Vagina (tissue), 2 donors: Measurements from ENCODE around the gene ZNF445. TPM values are rescaled to one million over a fixed set of nuclear protein-coding genes. Genes with fewer than 3 reads are reported as not detected.

Experiments
- DNase-seq, 2 donors: peaks; one replicate each; pipeline ENCODE4 v3.0.0-alpha.2; 2017; ENCODE audit errors: extremely low spot score in 2 of 2
- H3K27ac ChIP-seq: fragments of 200-600 bp; sonication (generic); one replicate; pipeline ENCODE4 v1.5.1; 2019
- H3K27me3 ChIP-seq: fragments of 200-600 bp; sonication (generic); one replicate; pipeline ENCODE4 v1.5.1; 2019
- H3K36me3 ChIP-seq, 2 donors: fragments of 200-600 bp; sonication (generic); one replicate each; pipeline ENCODE4 v1.5.1; 2017 to 2019
- H3K4me1 ChIP-seq: fragments of 200-600 bp; sonication (generic); one replicate; pipeline ENCODE4 v1.5.1; 2019
- H3K4me3 ChIP-seq, 2 donors: fragments of 200-600 bp; sonication (generic); 1 replicate in 1 of 2; 2 replicates in 1 of 2; pipeline ENCODE4 v1.5.1; 2016 to 2019
- H3K9me3 ChIP-seq: fragments of 200-600 bp; sonication (generic); one replicate; pipeline ENCODE4 v1.5.1; 2019
- POLR2A ChIP-seq, 2 donors: fragments of 450-650 bp; IDR thresholded peaks; one replicate each; pipeline ENCODE4 v1.6.1; 2017; ENCODE audit warnings: antibody characterized with exemption in 2 of 2, mild to moderate bottlenecking in 2 of 2, moderate library complexity in 2 of 2
- POLR2AphosphoS5 ChIP-seq, 2 donors: sonication (generic); formaldehyde crosslinking; IDR thresholded peaks; one replicate each; pipeline ENCODE4 v1.9.0; 2017; ENCODE audit warnings: antibody characterized with exemption in 2 of 2, mild to moderate bottlenecking in 2 of 2, low read depth in 1 of 2; ENCODE audit not compliant: insufficient read depth in 1 of 2
- intact Hi-C: fragments of 100-400 bp; cut with DNase I; formaldehyde crosslinking; loops from one replicate; pipeline ENCODE4 v1.15.1; 2023
- total RNA-seq: library from RNA; depleted of rRNA; stranded (reverse); fragments of >200 nt; gene quantifications from one replicate; pipeline ENCODE4 v1.2.3, GENCODE V29; 2016
- TF ChIP-seq, protein P1 (sequence below), 3 experiments: fragments of 450-650 bp in 2 of 3; fragments of 200-600 bp in 1 of 3; sonication (generic) in 1 of 3; IDR thresholded peaks; one replicate each; pipeline ENCODE4 v1.5.1; 2017 to 2019; ENCODE audit warnings: antibody characterized with exemption in 3 of 3, mild to moderate bottlenecking in 2 of 3, moderate library complexity in 2 of 3

Gene ZNF445
- total RNA-seq, 1 donor from 2014 or later = 8.8 TPM

DNA sequence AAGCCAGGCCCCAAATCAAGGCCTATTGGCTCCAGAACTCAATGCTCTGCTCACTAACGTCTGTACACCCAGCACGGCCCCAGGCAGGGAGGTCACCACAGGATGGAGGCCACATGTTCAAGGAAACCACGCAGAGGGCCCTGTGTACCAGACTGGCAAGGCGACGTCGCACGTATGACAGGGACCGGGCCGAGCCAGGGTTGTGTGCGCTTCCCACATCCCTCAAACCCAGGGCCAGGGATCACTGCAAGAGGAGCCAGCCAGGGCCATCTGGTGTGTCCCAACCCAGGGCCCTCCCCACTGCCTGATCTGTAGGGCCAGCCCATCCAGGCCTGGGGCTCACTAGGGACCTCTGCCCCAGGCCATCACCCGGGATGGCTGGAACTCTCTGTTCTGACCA lies 62.0 kb downstream of the ZNF445 start:
- TF ChIP-seq POLR2AphosphoS5 (IDR thresholded peaks at IDR 0.05; ENCODE audit: insufficient read depth in 1 of 2, low read depth in 1 of 2) = no peak
- TF ChIP-seq, protein P1, sequence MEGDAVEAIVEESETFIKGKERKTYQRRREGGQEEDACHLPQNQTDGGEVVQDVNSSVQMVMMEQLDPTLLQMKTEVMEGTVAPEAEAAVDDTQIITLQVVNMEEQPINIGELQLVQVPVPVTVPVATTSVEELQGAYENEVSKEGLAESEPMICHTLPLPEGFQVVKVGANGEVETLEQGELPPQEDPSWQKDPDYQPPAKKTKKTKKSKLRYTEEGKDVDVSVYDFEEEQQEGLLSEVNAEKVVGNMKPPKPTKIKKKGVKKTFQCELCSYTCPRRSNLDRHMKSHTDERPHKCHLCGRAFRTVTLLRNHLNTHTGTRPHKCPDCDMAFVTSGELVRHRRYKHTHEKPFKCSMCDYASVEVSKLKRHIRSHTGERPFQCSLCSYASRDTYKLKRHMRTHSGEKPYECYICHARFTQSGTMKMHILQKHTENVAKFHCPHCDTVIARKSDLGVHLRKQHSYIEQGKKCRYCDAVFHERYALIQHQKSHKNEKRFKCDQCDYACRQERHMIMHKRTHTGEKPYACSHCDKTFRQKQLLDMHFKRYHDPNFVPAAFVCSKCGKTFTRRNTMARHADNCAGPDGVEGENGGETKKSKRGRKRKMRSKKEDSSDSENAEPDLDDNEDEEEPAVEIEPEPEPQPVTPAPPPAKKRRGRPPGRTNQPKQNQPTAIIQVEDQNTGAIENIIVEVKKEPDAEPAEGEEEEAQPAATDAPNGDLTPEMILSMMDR (IDR thresholded peaks at IDR 0.05) = no peak
- no peak for TF ChIP-seq POLR2A (IDR thresholded peaks at IDR 0.05)
- no peak overlapping the region for H3K4me3 ChIP-seq
- no peak overlapping the region for H3K27ac ChIP-seq
- DNase-seq = no peak
- no peaks in the 10 kb centered on the region for H3K36me3 ChIP-seq
- H3K9me3 ChIP-seq = no peaks in the 10 kb centered on the region
- no peaks in the 10 kb centered on the region for H3K27me3 ChIP-seq
- no peaks in the 10 kb centered on the region for H3K4me1 ChIP-seq
- intact Hi-C loops = no loop called here

DNA sequence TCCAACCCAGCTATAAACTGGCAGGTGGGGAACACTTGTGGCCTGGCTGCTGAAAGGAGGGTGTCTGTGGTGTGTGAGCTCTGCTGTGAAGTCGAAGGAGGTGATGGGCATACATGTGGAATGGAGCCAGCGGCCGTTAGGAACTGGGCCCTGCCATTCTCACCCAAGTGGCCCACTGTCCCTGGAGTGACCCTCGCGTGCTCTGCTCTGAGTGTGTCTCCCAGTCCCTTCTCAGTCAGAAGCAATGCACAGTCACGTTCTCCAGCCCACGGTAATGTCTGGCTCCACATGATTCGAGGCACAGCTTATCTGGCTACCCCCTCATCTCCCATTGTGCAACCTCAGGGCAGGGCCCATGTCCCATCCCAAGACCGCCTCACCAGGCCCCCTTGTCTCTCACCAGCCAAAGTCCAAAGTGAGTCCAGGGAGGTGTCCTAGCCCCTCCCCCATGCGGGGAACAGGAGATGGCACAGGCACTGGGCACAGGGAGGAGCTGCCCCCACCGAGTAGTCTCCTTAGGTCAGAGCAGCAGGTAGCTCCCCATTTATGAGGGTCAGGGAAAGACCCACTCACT lies 62.9 kb downstream of the ZNF445 start:
- H3K27me3 ChIP-seq = no peaks in the 10 kb centered on the region
- H3K36me3 ChIP-seq = no peaks in the 10 kb centered on the region
- DNase-seq = no peak
- H3K4me3 ChIP-seq = no peak overlapping the region
- H3K27ac ChIP-seq = no peak overlapping the region
- intact Hi-C loops = no loop called here
- TF ChIP-seq POLR2AphosphoS5 (IDR thresholded peaks at IDR 0.05; ENCODE audit: insufficient read depth in 1 of 2, low read depth in 1 of 2) = no peak
- TF ChIP-seq, protein P1 (IDR thresholded peaks at IDR 0.05) = no peak
- no peaks in the 10 kb centered on the region for H3K9me3 ChIP-seq
- no peaks in the 10 kb centered on the region for H3K4me1 ChIP-seq

DNA sequence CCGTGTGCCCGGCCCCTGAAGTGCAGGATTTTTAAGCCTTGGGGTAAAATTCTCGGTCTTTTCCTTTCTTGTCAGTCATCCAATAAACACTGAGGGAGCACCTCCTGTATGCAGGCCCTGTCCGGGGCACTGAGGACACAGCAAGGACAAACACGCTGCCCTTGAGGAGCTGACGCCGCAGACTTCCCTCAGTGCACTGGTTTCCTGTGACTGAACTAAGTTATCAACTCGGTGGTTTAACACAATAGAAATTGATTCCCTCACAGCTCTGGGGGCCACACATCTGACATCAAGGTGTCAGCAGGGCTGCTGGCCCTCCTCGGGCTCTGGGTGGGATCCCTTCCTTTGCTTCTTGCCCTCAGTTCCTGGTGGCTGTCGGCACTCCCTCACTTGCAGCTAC lies 65.1 kb downstream of the ZNF445 start:
- Histone ChIP-seq H3K4me1 (no peaks in the 10 kb centered on the region), H3K9me3 (no peaks in the 10 kb centered on the region), H3K36me3 (no peaks in the 10 kb centered on the region), H3K27ac (no peak overlapping the region), H3K4me3 (no peak overlapping the region), H3K27me3 (no peaks in the 10 kb centered on the region)
- TF ChIP-seq POLR2AphosphoS5 (IDR thresholded peaks at IDR 0.05; ENCODE audit: insufficient read depth in 1 of 2, low read depth in 1 of 2) (no peak), POLR2A (IDR thresholded peaks at IDR 0.05) (no peak)
- TF ChIP-seq, protein P1 (IDR thresholded peaks at IDR 0.05) = no peak
- intact Hi-C loops = no loop called here
- DNase-seq = no peak

DNA sequence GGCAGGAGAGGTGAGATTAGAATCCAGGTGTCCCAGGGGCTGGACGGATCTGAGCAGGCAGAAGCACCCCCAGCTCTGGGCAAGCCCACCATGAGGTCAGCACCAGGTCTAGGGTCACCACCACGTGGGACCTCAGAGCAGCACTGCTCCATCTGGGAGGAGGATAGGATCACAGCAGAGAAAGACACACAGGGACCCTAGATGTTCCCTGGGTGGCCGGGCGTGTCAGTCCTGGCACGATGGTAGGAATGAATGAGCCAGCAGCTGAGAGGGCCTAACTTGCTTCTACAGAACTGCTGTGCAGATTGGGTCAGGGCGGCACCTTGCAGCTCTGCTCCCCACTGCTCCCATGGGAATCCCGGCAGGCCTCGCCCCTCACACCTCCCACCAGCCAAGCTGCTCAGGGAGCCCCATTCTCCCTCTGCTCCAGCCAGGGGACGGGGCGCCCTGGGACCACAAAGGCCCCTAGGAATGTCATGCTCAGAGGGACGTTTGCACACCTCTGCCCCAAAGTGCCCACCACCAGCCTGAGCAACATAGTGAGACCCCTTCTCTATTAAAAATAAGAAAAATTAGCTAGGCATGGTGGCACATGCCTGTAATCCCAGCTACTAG lies 66.3 kb downstream of the ZNF445 start:
- H3K4me1 ChIP-seq = no peaks in the 10 kb centered on the region
- no peak overlapping the region for H3K4me3 ChIP-seq
- DNase-seq = peak in 1 of 2 donors; percentile 85
- H3K36me3 ChIP-seq = no peaks in the 10 kb centered on the region
- intact Hi-C loops = no loop called here
- H3K9me3 ChIP-seq = no peaks in the 10 kb centered on the region
- no peaks in the 10 kb centered on the region for H3K27me3 ChIP-seq
- H3K27ac ChIP-seq = no peak overlapping the region
- TF ChIP-seq POLR2A (IDR thresholded peaks at IDR 0.05) (no peak), POLR2AphosphoS5 (IDR thresholded peaks at IDR 0.05; ENCODE audit: insufficient read depth in 1 of 2, low read depth in 1 of 2) (no peak)
- TF ChIP-seq, protein P1 (IDR thresholded peaks at IDR 0.05) = no peak

DNA sequence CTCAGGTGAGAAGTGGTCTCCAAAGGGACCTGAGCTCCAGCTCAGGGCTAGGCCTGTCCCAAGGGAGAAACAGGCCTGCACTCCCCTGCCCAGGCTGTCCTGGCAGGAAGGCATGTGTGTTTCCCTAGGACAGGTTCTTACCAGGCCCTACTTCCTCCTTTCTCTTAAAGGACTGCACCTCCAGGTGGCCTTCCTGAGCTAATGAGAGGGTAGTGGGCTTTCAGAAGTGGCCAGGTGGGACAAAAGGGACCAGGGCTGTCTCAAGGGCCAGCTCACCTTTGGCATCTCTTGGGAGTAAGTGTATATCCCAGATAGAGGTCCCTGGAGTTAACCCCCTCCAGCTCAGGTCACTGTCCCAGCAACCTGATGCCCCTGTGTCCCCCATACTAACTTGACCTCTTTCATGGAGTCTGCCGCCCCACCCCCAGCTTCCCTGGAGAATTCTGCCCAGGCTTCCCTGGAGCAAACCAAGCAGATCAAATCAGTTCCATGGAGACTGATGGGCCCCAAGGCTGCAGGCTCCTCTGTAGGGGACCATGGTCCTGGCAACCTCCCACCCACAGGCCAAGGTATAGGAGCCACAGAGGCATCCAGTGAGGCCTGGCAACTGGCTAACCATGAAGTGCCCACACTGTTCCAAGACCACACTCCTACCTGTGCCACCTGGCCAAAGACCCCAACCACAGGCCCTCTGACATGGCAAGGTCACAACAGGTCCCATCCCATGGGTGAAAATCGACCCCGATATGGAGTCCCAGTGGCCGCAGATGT lies 67.6 kb downstream of the ZNF445 start:
- H3K36me3 ChIP-seq = no peaks in the 10 kb centered on the region
- no peak for DNase-seq
- no peak for TF ChIP-seq POLR2AphosphoS5 (IDR thresholded peaks at IDR 0.05; ENCODE audit: insufficient read depth in 1 of 2, low read depth in 1 of 2)
- TF ChIP-seq, protein P1 (IDR thresholded peaks at IDR 0.05) = no peak
- TF ChIP-seq POLR2A (IDR thresholded peaks at IDR 0.05) = no peak

More for the DNA sequence above, 67.6 kb downstream of the ZNF445 start:
- H3K4me1 ChIP-seq = no peaks in the 10 kb centered on the region
- no peak overlapping the region for H3K4me3 ChIP-seq
- H3K27ac ChIP-seq = no peak overlapping the region
- intact Hi-C loops = no loop called here
- no peaks in the 10 kb centered on the region for H3K9me3 ChIP-seq
- H3K27me3 ChIP-seq = no peaks in the 10 kb centered on the region
